ENCODE results near the gene SCD5.

SCD5 gene

GRCh38 chr4:82773057-82773456 lies 25.5 kb downstream of the SCD5 start:
- Histone ChIP-seq H3K27me3 (no peaks in the 10 kb centered on the region), H3K36me3 (no peaks in the 10 kb centered on the region), H3K27ac (no peak overlapping the region), H3K4me1 (no peaks in the 10 kb centered on the region), H3K9me3 (no peaks in the 10 kb centered on the region), H3K4me3 (no peak overlapping the region)
- TF ChIP-seq CTCF (IDR thresholded peaks at IDR 0.05), result no peak
- intact Hi-C loops (cut with DNase I; ENCODE audit: low total_unique reads), result no loop called here
- DNase-seq, result no peak

GRCh38 chr4:82770607-82771006 lies 28.0 kb downstream of the SCD5 start:
- Histone ChIP-seq H3K4me3 (no peak overlapping the region), H3K4me1 (no peaks in the 10 kb centered on the region), H3K36me3 (no peaks in the 10 kb centered on the region), H3K27me3 (no peaks in the 10 kb centered on the region), H3K27ac (no peak overlapping the region), H3K9me3 (peaks cover 0 to 3% (median 3%) of the 10 kb centered on the region in 3 donors)
- no peak for TF ChIP-seq CTCF (IDR thresholded peaks at IDR 0.05)
- intact Hi-C loops (cut with DNase I; ENCODE audit: low total_unique reads), result no loop called here
- DNase-seq, result no peak

DNA sequence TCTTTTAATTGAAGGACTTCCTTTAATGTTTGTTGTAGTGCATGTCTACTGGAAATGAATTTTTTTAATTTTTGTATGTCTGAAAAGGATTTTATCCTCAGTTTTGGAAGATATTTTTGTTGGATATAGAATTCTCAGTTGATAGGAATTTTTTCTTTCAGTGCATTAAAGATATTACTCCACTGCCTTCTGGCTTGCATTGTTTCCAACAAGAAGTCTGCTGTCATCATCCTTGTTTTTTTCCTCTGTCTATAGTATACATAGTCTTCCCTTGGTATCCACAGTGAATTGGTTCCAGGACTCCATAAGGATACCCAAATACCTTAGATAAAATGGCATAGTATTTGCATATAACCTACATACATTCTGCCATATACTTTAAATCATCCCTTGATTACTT lies 33.5 kb downstream of the SCD5 start:
- Histone ChIP-seq H3K9me3 (peaks cover 0 to 13% (median 13%) of the 10 kb centered on the region in 3 donors), H3K36me3 (no peaks in the 10 kb centered on the region), H3K27ac (no peak overlapping the region), H3K4me1 (no peaks in the 10 kb centered on the region), H3K27me3 (no peaks in the 10 kb centered on the region), H3K4me3 (no peak overlapping the region)
- intact Hi-C loops (cut with DNase I; ENCODE audit: low total_unique reads), result no loop called here
- TF ChIP-seq CTCF (IDR thresholded peaks at IDR 0.05), result no peak
- DNase-seq, result no peak

GRCh38 chr4:82761229-82761628 lies 37.4 kb downstream of the SCD5 start:
- no peaks in the 10 kb centered on the region for H3K27me3 ChIP-seq
- H3K27ac ChIP-seq, result no peak overlapping the region
- no peaks in the 10 kb centered on the region for H3K36me3 ChIP-seq
- DNase-seq, result no peak
- no peaks in the 10 kb centered on the region for H3K4me1 ChIP-seq
- H3K4me3 ChIP-seq, result no peak overlapping the region
- intact Hi-C loops (cut with DNase I; ENCODE audit: low total_unique reads), result no loop called here
- no peak for TF ChIP-seq CTCF (IDR thresholded peaks at IDR 0.05)
- peaks cover 0 to 13% (median 13%) of the 10 kb centered on the region in 3 donors for H3K9me3 ChIP-seq

DNA sequence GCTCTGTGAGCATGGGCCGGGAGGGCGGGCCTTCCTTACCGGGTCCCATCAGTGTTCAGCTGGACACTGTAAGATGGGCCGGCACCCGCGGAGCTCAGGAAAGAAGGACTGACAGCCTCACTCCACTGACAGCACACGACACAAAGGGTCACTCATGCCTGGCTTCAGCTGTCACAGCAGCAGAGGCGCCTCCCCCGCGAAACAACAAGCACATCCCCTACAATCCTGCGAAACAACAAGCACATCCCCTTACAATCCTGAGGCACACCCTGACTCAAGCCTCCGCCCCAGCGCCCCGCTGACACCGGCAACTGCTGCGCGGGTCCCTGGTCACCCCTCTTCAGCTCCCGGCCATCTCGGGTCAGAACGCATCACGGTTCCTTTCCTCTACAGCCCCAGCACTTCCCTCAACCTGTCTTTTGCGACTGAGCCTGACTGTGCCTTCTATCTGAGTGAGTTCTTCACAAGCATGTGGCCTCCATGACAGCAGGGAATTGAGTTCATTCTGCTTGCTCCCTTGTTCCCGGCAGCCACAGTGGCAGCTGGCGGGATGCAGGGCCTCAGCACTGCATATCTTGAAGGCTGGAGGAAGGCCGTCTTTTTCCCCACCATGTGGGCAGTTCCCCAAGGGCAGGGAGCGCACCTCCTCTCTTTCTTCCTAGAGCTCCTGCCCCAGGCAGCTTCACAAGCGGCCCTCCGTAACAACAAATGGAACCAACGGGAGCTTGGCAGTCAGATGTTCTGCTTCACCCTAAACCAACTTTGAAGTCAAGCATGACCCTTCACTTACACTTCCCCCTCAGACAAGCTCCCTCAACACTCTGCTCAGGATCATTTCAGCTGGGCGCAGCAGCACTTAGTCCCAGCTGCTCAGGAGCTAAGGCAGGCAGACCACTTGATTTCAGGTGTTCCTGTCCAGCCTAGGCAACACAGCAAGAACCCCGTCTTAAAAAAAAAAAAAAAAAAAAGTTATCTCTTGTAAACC lies 39.6 kb downstream of the SCD5 start:
- DNase-seq, result no peak
- H3K27ac ChIP-seq, result no peak overlapping the region
- no peaks in the 10 kb centered on the region for H3K36me3 ChIP-seq
- H3K4me1 ChIP-seq, result peaks cover 0 to 9% (median 5%) of the 10 kb centered on the region in 4 donors
- intact Hi-C loops (cut with DNase I; ENCODE audit: low total_unique reads), result no loop called here
- H3K4me3 ChIP-seq, result no peak overlapping the region
- no peaks in the 10 kb centered on the region for H3K27me3 ChIP-seq
- no peak for TF ChIP-seq CTCF (IDR thresholded peaks at IDR 0.05)
- H3K9me3 ChIP-seq, result no peaks in the 10 kb centered on the region

Data from tibial artery (tissue), 4 donors.